Measurements from ENCODE around the gene KLHDC8A. TPM values are rescaled to one million over a fixed set of nuclear protein-coding genes. Genes with fewer than 3 reads are reported as not detected.
"Not testable (repeated sequence)": the region's sequence is repeated elsewhere in the genome, so short reads cannot be mapped to it uniquely, and the experiment has no call there.

Gene KLHDC8A
- total and polyA plus RNA-seq, 8 donors: 0.32 to 1.3 (median 1.1) TPM; not detected in 1

GRCh38 chr1:205395616-205396015, 38.9 kb upstream of the KLHDC8A start:
- Histone ChIP-seq H3K27ac (no peak overlapping the region), H3K4me1 (no peaks in the 10 kb centered on the region), H3K36me3 (no peaks in the 10 kb centered on the region), H3K9me3 (no peaks in the 10 kb centered on the region), H3K4me3 (no peak overlapping the region), H3K27me3 (peaks cover 0 to 32% of the 10 kb centered on the region in 2 donors)
- no peak for DNase-seq
- TF ChIP-seq CTCF (IDR thresholded peaks at IDR 0.05): no peak
- no peak for ATAC-seq
- intact Hi-C loops (cut with DNase I): no loop called here

- H3K36me3 ChIP-seq: no peaks in the 10 kb centered on the region
- H3K27ac ChIP-seq: no peak overlapping the region
- no peak for DNase-seq
- TF ChIP-seq CTCF (IDR thresholded peaks at IDR 0.05): no peak
- ATAC-seq: no peak
- H3K4me3 ChIP-seq: no peak overlapping the region
- no peaks in the 10 kb centered on the region for H3K9me3 ChIP-seq
- peaks cover 0 to 39% of the 10 kb centered on the region in 2 donors for H3K27me3 ChIP-seq
- H3K4me1 ChIP-seq: no peaks in the 10 kb centered on the region
- intact Hi-C loops (cut with DNase I): no loop called here
Observed at GRCh38 chr1:205392650-205393049, 35.9 kb upstream of the KLHDC8A start.

GRCh38 chr1:205391386-205391785, 34.7 kb upstream of the KLHDC8A start:
- ATAC-seq: no peak
- peaks cover 0 to 34% of the 10 kb centered on the region in 2 donors for H3K27me3 ChIP-seq
- no peak overlapping the region for H3K4me3 ChIP-seq
- no peaks in the 10 kb centered on the region for H3K4me1 ChIP-seq
- no peaks in the 10 kb centered on the region for H3K36me3 ChIP-seq
- DNase-seq: no peak
- no peak for TF ChIP-seq CTCF (IDR thresholded peaks at IDR 0.05)
- H3K27ac ChIP-seq: no peak overlapping the region
- intact Hi-C loops (cut with DNase I): no loop called here
- no peaks in the 10 kb centered on the region for H3K9me3 ChIP-seq

GRCh38 chr1:205387845-205388244, 31.1 kb upstream of the KLHDC8A start:
- no peak for TF ChIP-seq CTCF (IDR thresholded peaks at IDR 0.05)
- DNase-seq: no peak
- Histone ChIP-seq H3K4me3 (no peak overlapping the region), H3K27me3 (peaks cover 0 to 20% of the 10 kb centered on the region in 2 donors), H3K9me3 (no peaks in the 10 kb centered on the region), H3K36me3 (no peaks in the 10 kb centered on the region), H3K27ac (no peak overlapping the region), H3K4me1 (no peaks in the 10 kb centered on the region)
- intact Hi-C loops (cut with DNase I): no loop called here
- ATAC-seq: no peak

- H3K27me3 ChIP-seq; H3K36me3 ChIP-seq; H3K4me1 ChIP-seq; DNase-seq; H3K27ac ChIP-seq; H3K9me3 ChIP-seq; intact Hi-C loops (cut with DNase I); H3K4me3 ChIP-seq: not testable (repeated sequence)
- peak; percentile 10 for ATAC-seq
Observed at GRCh38 chr1:205382990-205383389, 26.3 kb upstream of the KLHDC8A start.

- intact Hi-C loops (cut with DNase I): no loop called here
- no peak for TF ChIP-seq CTCF (IDR thresholded peaks at IDR 0.05)
- Histone ChIP-seq H3K36me3 (no peaks in the 10 kb centered on the region), H3K27me3 (peaks cover 0 to 10% of the 10 kb centered on the region in 2 donors), H3K9me3 (no peaks in the 10 kb centered on the region), H3K27ac (no peak overlapping the region), H3K4me1 (no peaks in the 10 kb centered on the region), H3K4me3 (no peak overlapping the region)
- DNase-seq (peak in 2 of 4 donors; percentile 36 to 69), ATAC-seq (peak; percentile 83)
Observed at GRCh38 chr1:205382561-205382960, 25.8 kb upstream of the KLHDC8A start.

All from left lung (tissue), 10 donors.